Activated CD8-positive, alpha-beta T cell treated with anti-CD3 and anti-CD28 coated beads, Interleukin-2, amount 10 ng/mL, durations not matched to agents 7 days and 5 days (primary cell): ENCODE measurements around the gene CORT. TPM values are rescaled to one million over a fixed set of nuclear protein-coding genes. Genes with fewer than 3 reads are reported as not detected.

Experiments
- ATAC-seq: fragments of 150-1000 bp; cut with Tn5 transposase; one replicate; pipeline ENCODE4 v1.10.0; 2021; ENCODE audit warnings: moderate library complexity
- CTCF ChIA-PET: fragments of 350-600 bp; sonication (Branson Sonifier 250); formaldehyde crosslinking; loops from one replicate; lab custom pipeline; 2021; ENCODE audit warnings: antibody characterized with exemption; lab: Charles Lee
- POLR2A ChIA-PET: fragments of 350-600 bp; sonication (Branson Sonifier 250); formaldehyde crosslinking; loops from one replicate; lab custom pipeline; 2021; ENCODE audit warnings: antibody characterized with exemption; lab: Charles Lee
- DNase-seq: peaks from one replicate; pipeline ENCODE4 v3.0.0-alpha.2; 2020
- H3K27ac Mint-ChIP-seq: one replicate; pipeline ENCODE4 v1.8.0; 2021; ENCODE audit warnings: mild to moderate bottlenecking, mixed read lengths
- H3K27me3 Mint-ChIP-seq: one replicate; pipeline ENCODE4 v1.8.0; 2021; ENCODE audit warnings: low read depth, mixed read lengths
- H3K36me3 Mint-ChIP-seq: one replicate; pipeline ENCODE4 v1.8.0; 2021; ENCODE audit warnings: low read depth, mixed read lengths
- H3K4me1 Mint-ChIP-seq: one replicate; pipeline ENCODE4 v1.8.0; 2021; ENCODE audit warnings: low read depth, mixed read lengths
- H3K4me3 Mint-ChIP-seq: one replicate; pipeline ENCODE4 v1.8.0; 2021; ENCODE audit warnings: mild to moderate bottlenecking, mixed read lengths
- H3K9me3 Mint-ChIP-seq: one replicate; pipeline ENCODE4 v1.8.0; 2022; ENCODE audit warnings: mixed read lengths; ENCODE audit not compliant: insufficient read depth
- total RNA-seq, 2 experiments: library from RNA; stranded (reverse); gene quantifications; one replicate each; pipeline ENCODE4 v1.2.3, GENCODE V29; 2021

CORT gene
- total RNA-seq, 2 experiments from 2014 or later = 0.95 TPM; not detected in 1

GRCh38 chr1:10497109-10497508 is 47.3 kb downstream of the CORT start:
- ATAC-seq (no peak), DNase-seq (no peak)
- Mint-ChIP-seq H3K4me1 (peaks cover 59% of the 10 kb centered on the region), H3K36me3 (peaks cover 17% of the 10 kb centered on the region), H3K9me3 (no peaks in the 10 kb centered on the region), H3K4me3 (no peak overlapping the region), H3K27ac (peak overlapping the region; percentile 57), H3K27me3 (no peaks in the 10 kb centered on the region)
- POLR2A ChIA-PET = no interaction called here
- CTCF ChIA-PET = interaction anchor here (1.3 to 9.2 kb wide), 4 partner anchors 13 to 369 kb away, joined by 4 to 228 read pairs (median 68); partner anchors contain the start of gene CENPS

GRCh38 chr1:10498231-10498630 is 48.4 kb downstream of the CORT start:
- no peaks in the 10 kb centered on the region for H3K9me3 Mint-ChIP-seq
- H3K36me3 Mint-ChIP-seq = peaks cover 17% of the 10 kb centered on the region
- DNase-seq = no peak
- peaks cover 60% of the 10 kb centered on the region for H3K4me1 Mint-ChIP-seq
- ATAC-seq = no peak
- peak overlapping the region; percentile 39 for H3K27ac Mint-ChIP-seq
- ChIA-PET CTCF (interaction anchor here (0.7 to 9.2 kb wide), 2 partner anchors 12 to 192 kb away, joined by 3 to 228 read pairs; no protein-coding TSS in a partner anchor), POLR2A (no interaction called here)
- H3K27me3 Mint-ChIP-seq = no peaks in the 10 kb centered on the region
- no peak overlapping the region for H3K4me3 Mint-ChIP-seq

Other genes with a start within 250 kb of the CORT start
- 1 to 10 TPM; 9.2 to 9.6 TPM for gene KIF1B, start 239.5 kb upstream of the CORT start, total RNA-seq
- gene PGD, start 51.0 kb upstream of the CORT start, total RNA-seq = 10 to 100 TPM; 88.3 to 91.8 TPM
- gene CENPS, start 19.6 kb upstream of the CORT start, total RNA-seq = 10 to 100 TPM; 18.3 to 21.9 TPM
- 10 to 100 TPM; 38.7 to 39.5 TPM for gene DFFA, start 22.5 kb downstream of the CORT start, total RNA-seq
- 10 to 100 TPM; 17.7 to 19.1 TPM for gene PEX14, start 24.9 kb downstream of the CORT start, total RNA-seq